Stimulated activated CD4-positive, alpha-beta T cell treated with anti-CD3 and anti-CD28 coated beads, Interleukin-4, amount 100 ng/mL, for 1 hour (primary cell): ENCODE results near the gene VPS13D.
A peak's percentile ranks its signal among the peaks of the same experiment; 100 is the strongest.

ENCODE experiments used
- DNase-seq: peaks from one replicate; pipeline ENCODE4 v3.0.0-alpha.2; 2020

Gene VPS13D

DNA sequence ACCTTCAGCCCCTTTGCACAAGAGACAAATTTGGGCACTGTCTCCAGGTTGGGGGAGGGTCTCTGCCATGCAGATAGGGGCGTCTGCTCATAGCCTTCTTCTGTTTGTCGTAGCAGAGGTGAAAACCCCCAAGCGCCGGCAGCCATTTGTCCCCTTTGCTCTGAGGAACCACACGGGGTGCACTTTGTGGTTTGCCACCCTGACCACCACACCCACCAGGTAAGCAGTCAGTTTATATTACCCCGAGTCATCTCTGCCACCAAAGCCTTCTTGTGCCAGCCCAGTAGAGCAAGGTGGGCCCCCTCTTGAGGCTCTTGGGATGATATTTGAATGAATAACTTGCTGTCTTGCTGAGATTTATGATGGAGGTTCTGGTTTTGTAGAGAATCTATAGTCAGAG lies 111.8 kb downstream of the VPS13D start:
- DNase-seq, result no peak

DNA sequence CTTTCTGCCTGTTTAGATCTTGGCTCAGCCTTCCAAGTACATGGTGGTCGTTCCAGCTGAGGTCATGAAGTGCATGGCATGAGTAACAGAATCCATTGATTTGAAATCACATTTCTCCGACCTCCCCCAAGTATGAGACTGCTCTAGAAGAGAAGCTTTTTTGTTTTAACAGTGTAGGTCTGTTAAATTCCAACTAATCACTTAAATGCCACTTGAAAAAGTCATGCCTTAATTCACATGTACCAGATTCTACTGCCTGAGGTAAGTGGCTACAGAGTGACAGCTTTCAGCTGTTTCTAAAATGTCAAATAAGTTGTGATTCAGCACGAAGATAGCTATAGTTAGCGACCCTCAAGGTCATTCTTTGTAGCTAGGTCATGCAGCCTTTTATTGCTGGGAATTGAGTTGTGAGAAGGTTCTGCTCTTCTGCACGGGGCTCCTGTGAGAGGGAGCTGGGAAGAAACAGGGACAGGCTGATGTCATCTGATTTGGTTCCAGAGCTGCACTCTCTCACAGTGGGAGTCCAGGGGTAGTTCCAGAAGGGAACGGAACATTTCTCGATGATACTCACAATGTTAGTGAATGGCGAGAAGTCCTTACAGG lies 112.7 kb downstream of the VPS13D start:
- DNase-seq, result no peak

GRCh38 chr1:12343823-12344487 lies 114.1 kb downstream of the VPS13D start:
- no peak for DNase-seq

GRCh38 chr1:12344596-12345349 lies 114.9 kb downstream of the VPS13D start:
- DNase-seq, result peak; percentile 8

- no peak for DNase-seq
Measured at GRCh38 chr1:12345350-12346217, 115.8 kb downstream of the VPS13D start.

- DNase-seq, result no peak
Measured at GRCh38 chr1:12346483-12347151, 116.8 kb downstream of the VPS13D start.

DNA sequence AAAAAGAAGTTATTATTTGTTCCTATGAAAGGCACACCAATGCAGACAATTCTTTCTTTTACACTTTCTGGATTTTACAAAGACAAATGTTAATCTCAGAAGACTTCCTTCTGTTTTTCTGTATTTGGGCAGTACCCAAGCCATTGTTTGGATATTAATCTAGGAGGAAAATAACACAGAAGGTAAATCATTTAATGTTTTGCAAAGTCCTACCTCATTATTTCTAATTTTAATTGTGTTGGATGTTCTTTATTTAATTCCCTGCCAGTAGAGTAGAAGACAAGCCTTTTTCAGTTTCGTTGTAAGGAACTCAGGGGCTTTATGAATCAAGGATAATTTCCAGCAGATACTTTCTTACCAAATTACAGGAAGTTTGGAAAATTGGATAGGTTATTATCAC lies 118.3 kb downstream of the VPS13D start:
- no peak for DNase-seq

- DNase-seq, result no peak
Measured at GRCh38 chr1:12353981-12354380, 124.2 kb downstream of the VPS13D start.

- no peak for DNase-seq
Measured at GRCh38 chr1:12356004-12356890, 126.4 kb downstream of the VPS13D start.

DNA sequence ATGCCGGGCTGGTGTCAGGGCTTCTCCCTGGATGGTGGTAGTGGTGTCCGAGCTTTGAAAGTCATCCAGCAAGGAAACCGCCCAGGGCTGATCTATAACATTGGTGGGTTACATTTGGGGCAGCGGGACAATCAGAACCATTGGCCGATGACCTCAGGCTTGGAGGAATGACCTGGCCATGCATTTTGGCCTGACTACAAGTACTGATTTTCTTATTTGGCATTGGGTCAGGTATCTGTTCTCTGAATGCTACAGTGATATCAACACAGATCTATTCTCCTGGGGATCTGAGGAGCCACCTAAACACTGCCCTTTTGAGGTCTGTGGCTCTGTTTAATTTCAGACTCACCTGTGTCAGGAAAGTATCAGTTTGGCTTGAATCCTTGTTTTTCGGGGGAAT lies 128.7 kb downstream of the VPS13D start:
- no peak for DNase-seq

DNA sequence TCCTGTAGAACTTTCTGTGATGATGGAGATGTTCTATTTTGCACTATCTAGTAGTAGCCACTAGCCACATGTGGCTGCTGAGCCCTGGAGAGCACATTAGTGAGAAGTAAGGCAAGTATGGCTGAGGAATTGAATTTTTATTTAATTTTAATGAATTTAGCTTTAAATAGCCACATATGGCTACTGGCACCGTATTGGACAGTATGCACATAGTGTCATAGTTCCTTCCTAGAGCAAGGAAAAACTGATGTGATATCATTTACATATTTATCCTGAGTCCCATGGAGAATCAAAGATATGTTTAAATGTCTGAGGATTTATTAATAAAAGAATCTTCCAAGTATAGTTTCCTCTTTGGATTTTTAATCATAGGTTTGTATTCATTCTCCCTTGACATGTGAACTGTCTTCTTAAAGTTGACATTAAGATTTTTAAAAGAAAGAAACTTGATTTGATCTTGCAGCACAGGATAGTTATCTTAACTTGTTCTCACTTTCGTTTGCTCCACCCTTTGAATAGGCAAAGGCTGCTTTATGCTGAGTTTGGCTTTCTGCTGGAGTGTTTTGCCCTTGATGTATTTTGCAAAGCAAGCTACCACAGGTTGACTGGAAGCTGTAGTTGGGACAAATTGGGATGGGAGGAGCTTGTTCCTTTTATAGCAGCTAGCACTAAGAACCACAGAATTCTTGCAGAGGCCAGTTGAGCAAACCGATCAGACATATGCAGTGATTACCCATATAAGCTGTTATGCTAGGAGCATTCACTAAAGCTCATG lies 129.7 kb downstream of the VPS13D start:
- no peak for DNase-seq

DNA sequence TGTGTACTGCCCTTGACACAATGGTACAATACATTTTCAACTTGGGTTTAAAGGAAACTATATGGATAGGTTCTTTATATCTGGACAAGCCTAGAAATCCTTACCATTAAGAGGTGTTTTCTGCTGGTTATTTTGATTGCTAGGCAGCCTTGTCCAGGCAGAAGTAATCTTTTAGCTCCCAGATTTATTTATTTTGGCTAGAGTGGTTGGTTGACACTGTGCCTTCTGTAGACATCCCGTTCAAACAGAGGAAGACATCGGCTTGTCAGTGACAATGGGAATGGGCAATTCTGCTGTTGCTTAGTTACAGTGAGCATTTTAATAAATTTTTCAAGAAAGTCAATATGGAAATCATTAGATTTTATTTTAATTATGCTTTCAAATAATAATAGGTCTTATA lies 138.8 kb downstream of the VPS13D start:
- no peak for DNase-seq

GRCh38 chr1:12369258-12369657 lies 139.4 kb downstream of the VPS13D start:
- DNase-seq, result no peak

DNA sequence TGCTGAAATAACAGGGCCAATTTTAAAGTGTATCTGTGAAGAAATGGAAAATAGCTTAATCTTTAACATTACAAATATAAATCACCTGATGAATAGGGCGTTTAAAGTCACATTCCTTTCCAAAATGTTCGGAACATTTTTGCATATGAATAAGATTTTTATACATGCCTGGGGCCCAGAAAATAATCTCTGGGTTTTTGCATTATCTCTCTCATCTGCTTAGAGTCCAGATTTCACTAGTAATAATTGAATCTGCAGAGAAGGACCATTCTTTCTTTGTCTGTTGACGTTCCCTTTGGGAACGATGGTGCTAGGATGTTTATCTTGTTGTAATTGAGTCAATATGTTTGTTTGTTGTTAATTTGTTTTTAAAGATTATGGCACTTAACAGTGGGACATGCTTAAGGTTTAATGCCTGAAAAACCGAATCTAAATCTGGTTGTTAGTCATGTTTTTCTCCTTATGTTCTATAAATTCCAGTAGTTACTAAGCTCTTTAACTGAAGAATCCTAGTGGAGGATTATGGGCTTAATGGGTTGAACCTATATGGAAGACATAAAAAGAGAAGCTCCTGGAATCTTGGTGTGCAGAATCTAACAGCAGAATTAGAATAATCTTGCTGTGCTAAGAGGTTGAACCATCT lies 140.6 kb downstream of the VPS13D start:
- no peak for DNase-seq

DNA sequence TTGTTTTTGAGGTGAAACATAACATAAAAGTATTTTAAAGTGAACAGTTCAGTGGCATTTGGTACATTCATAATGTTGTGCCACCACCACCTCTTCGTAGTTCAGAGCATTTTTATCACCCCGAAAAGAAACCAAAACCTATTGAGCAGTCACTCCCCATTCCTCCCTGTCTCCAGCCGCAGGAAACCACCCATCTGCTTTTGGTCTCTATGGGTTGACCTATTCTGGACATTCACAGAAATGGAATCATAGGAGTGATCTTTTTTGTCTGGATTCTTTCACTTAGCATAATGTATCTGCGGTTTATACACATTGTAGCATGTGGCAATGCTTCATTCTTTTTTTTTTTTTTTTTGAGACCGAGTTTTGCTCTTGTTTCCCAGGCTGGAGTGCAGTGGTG lies 141.2 kb downstream of the VPS13D start:
- no peak for DNase-seq

DNA sequence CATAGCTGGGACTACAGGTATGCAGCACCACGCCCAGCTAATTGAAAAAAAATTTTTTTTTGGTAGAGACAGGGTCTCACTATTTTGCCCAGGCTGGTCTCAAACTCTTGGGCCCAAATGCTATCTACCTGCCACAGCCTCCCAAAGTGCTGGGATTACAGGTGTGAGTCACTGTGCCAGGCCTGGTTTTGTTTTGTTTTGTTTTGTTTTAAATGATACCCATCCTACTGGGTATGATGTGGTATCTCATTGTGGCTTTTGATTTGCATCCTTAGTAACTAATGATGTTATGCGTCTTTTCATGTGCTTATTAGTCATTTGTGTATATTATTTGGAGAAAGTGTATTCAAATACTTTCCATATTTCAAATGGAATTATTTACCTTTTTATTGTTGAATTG lies 142.3 kb downstream of the VPS13D start:
- no peak for DNase-seq

DNA sequence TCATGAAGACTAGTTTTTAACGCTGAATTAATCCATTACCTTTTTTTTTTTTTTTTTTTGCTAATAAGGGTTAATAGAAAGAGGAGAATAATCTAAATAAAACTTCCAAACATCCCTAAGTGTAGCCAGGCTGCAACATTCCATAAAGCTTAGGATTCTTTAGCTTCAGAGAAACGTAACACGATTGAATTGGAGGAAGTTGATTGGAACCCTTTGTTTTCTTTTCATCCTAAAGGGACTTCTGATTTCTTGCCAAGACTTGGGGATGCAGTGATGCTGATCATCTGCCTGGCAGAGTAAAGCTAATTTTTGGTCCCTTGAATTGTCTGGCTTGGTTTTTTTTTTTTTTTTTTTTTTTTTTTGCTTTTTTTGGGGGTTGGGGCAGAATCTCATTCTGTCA lies 142.9 kb downstream of the VPS13D start:
- DNase-seq, result no peak

DNA sequence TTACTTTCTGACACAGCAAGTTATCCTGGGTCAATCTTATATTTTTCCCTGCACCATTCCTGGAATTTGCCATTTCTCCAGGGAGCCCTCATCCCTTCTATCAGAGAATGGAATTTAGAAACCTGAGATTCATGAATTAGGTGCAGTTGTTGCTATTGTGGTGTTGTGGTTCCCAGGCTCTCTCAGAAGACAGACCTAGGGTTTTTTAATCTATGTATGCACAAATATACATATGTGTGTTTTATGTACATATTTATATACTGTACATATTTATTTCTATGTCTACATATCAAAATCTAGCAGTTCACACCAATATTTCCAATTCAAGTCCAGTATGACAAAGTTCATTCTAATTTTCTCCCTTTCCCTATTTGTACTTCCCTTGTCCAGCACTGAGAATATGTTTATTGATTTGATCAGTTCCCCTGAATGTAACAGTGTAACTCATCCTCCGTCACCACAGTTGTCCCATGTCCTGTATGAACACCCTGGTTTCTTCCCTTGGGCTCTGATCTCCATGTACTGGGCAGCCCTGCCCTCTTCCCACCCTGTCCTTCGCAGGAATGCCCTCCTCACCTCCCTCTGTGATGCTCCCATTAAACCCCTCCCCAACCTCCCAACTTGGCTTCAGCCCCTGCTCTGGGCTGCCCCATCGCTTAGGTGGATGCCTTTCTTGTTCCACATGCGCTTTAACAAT lies 145.5 kb downstream of the VPS13D start:
- DNase-seq, result no peak

GRCh38 chr1:12376236-12377045 lies 146.6 kb downstream of the VPS13D start:
- DNase-seq, result no peak
